Mesodermal cell (in vitro differentiated cells): ENCODE measurements around the gene YWHAQ.
"Not testable (repeated sequence)": the region's sequence is repeated elsewhere in the genome, so short reads cannot be mapped to it uniquely, and the experiment has no call there.

ENCODE experiments used
- H3K27ac ChIP-seq: 2 replicates; pipeline ENCODE4 v1.7.0; 2013; ENCODE audit warnings: mild to moderate bottlenecking, low read depth, low read length, moderate library complexity; ENCODE audit not compliant: severe bottlenecking
- H3K36me3 ChIP-seq: 2 replicates; pipeline ENCODE4 v1.7.1; 2013; ENCODE audit warnings: mild to moderate bottlenecking, low read length, moderate library complexity; ENCODE audit not compliant: control insufficient read depth, insufficient read depth
- H3K4me1 ChIP-seq: one replicate; pipeline ENCODE4 v1.7.1; 2013; ENCODE audit warnings: mild to moderate bottlenecking, low read length; ENCODE audit not compliant: insufficient read depth, control insufficient read depth, poor library complexity, severe bottlenecking
- H3K4me3 ChIP-seq: 2 replicates; pipeline ENCODE4 v1.7.0; 2013; ENCODE audit warnings: low read length, control low read depth, mild to moderate bottlenecking; ENCODE audit not compliant: insufficient read depth, poor library complexity, severe bottlenecking; ENCODE audit errors: extremely low read depth
- H3K9me3 ChIP-seq: 2 replicates; pipeline ENCODE4 v1.7.1; 2013; ENCODE audit warnings: mild to moderate bottlenecking, low read length, moderate library complexity; ENCODE audit not compliant: control insufficient read depth
- WGBS, 2 experiments: methylation state at CpG; one replicate each; pipeline ENCODE4 v1.1.5; 2013; ENCODE audit warnings: missing lambda C conversion rate in 2 of 2; ENCODE audit not compliant: insufficient coverage in 2 of 2; 5-methylcytosine and 5-hydroxymethylcytosine counted together

Gene YWHAQ

GRCh38 chr2:9614562-9614961 is 16.2 kb downstream of the YWHAQ start:
- H3K27ac ChIP-seq = no peak overlapping the region
- no peak overlapping the region for H3K4me3 ChIP-seq
- H3K36me3 ChIP-seq = peaks cover 56% of the 10 kb centered on the region
- no peaks in the 10 kb centered on the region for H3K9me3 ChIP-seq
- peaks cover 8% of the 10 kb centered on the region for H3K4me1 ChIP-seq
- 75% methylated on average over 2 of the region's 3 CpGs; no CpG with 5 or more reads in 1 of the 2 experiments for WGBS, 2 experiments

- 88% methylated on average over 1 of the region's 1 CpG; no CpG with 5 or more reads in 1 of the 2 experiments for WGBS, 2 experiments
- H3K36me3 ChIP-seq = peaks cover 50% of the 10 kb centered on the region
- H3K4me1 ChIP-seq = peaks cover 8% of the 10 kb centered on the region
- no peak overlapping the region for H3K4me3 ChIP-seq
- H3K9me3 ChIP-seq = no peaks in the 10 kb centered on the region
- H3K27ac ChIP-seq = no peak overlapping the region
Measured at GRCh38 chr2:9613291-9613690, 17.5 kb downstream of the YWHAQ start.

- not testable (repeated sequence) for H3K9me3 ChIP-seq, H3K27ac ChIP-seq, H3K4me3 ChIP-seq
- Histone ChIP-seq H3K4me1 (peaks cover 11% of the 10 kb centered on the region), H3K36me3 (peaks cover 45% of the 10 kb centered on the region)
- 91 to 99% methylated on average over 7 of the region's 8 CpGs for WGBS, 2 experiments
Measured at GRCh38 chr2:9611549-9611912, 19.3 kb downstream of the YWHAQ start.

- 95 to 96% methylated on average over 6 of the region's 7 CpGs for WGBS, 2 experiments
- Histone ChIP-seq H3K4me1 (peaks cover 10% of the 10 kb centered on the region), H3K36me3 (peaks cover 47% of the 10 kb centered on the region), H3K4me3 (no peak overlapping the region), H3K9me3 (no peaks in the 10 kb centered on the region), H3K27ac (peak overlapping the region; percentile 43)
Measured at GRCh38 chr2:9610781-9611548, 19.8 kb downstream of the YWHAQ start.

- 96% methylated on average over 8 of the region's 10 CpGs for WGBS, 2 experiments
- not testable (repeated sequence) for H3K4me1 ChIP-seq, H3K9me3 ChIP-seq, H3K4me3 ChIP-seq
- Histone ChIP-seq H3K27ac (peak overlapping the region; percentile 42), H3K36me3 (peaks cover 57% of the 10 kb centered on the region)
Measured at GRCh38 chr2:9608491-9608890, 22.3 kb downstream of the YWHAQ start.

- Histone ChIP-seq H3K27ac (no peak overlapping the region), H3K9me3 (peaks cover 34% of the 10 kb centered on the region), H3K4me1 (no peaks in the 10 kb centered on the region), H3K36me3 (peaks cover 91% of the 10 kb centered on the region), H3K4me3 (no peak overlapping the region)
- WGBS, 2 experiments = 93 to 100% methylated on average over 2 of the region's 3 CpGs
Measured at GRCh38 chr2:9602412-9602811, 28.4 kb downstream of the YWHAQ start.

GRCh38 chr2:9601397-9601796 is 29.4 kb downstream of the YWHAQ start:
- Histone ChIP-seq H3K4me1 (peaks cover 3% of the 10 kb centered on the region), H3K4me3 (no peak overlapping the region), H3K9me3 (peaks cover 34% of the 10 kb centered on the region), H3K27ac (no peak overlapping the region), H3K36me3 (peaks cover 90% of the 10 kb centered on the region)
- WGBS, 2 experiments = 96 to 97% methylated on average over 3 of the region's 5 CpGs

- 100% methylated on average over 1 of the region's 1 CpG for WGBS, 2 experiments
- H3K9me3 ChIP-seq = peaks cover 32% of the 10 kb centered on the region
- H3K4me3 ChIP-seq = no peak overlapping the region
- no peak overlapping the region for H3K27ac ChIP-seq
- H3K36me3 ChIP-seq = peaks cover 73% of the 10 kb centered on the region
- peaks cover 10% of the 10 kb centered on the region for H3K4me1 ChIP-seq
Measured at GRCh38 chr2:9599430-9599829, 31.4 kb downstream of the YWHAQ start.

- peaks cover 32% of the 10 kb centered on the region for H3K9me3 ChIP-seq
- H3K27ac ChIP-seq = no peak overlapping the region
- WGBS, 2 experiments = 92 to 95% methylated on average over 8 to 9 of the region's 10 CpGs
- H3K36me3 ChIP-seq = peaks cover 63% of the 10 kb centered on the region
- no peak overlapping the region for H3K4me3 ChIP-seq
- peaks cover 13% of the 10 kb centered on the region for H3K4me1 ChIP-seq
Measured at GRCh38 chr2:9596621-9597311, 34.0 kb downstream of the YWHAQ start.

- peaks cover 63% of the 10 kb centered on the region for H3K36me3 ChIP-seq
- no peak overlapping the region for H3K4me3 ChIP-seq
- WGBS, 2 experiments = no CpG with 5 or more reads among the region's 2 CpGs
- H3K4me1 ChIP-seq = peaks cover 13% of the 10 kb centered on the region
- H3K27ac ChIP-seq = no peak overlapping the region
- H3K9me3 ChIP-seq = peaks cover 27% of the 10 kb centered on the region
Measured at GRCh38 chr2:9595746-9596145, 35.1 kb downstream of the YWHAQ start.

GRCh38 chr2:9595256-9595655 is 35.5 kb downstream of the YWHAQ start:
- H3K27ac ChIP-seq, H3K4me3 ChIP-seq: not testable (repeated sequence)
- WGBS, 2 experiments = 95 to 96% methylated on average over 3 to 4 of the region's 6 CpGs
- H3K36me3 ChIP-seq = peaks cover 60% of the 10 kb centered on the region
- peaks cover 13% of the 10 kb centered on the region for H3K4me1 ChIP-seq
- peaks cover 22% of the 10 kb centered on the region for H3K9me3 ChIP-seq
